ENCODE measurements around the gene SYTL2. TPM values are rescaled to one million over a fixed set of nuclear protein-coding genes. Genes with fewer than 3 reads are reported as not detected.

The SYTL2 gene
- total and polyA plus RNA-seq, 8 donors: 5.4 to 391 (median 188) TPM

- TF ChIP-seq EP300 (IDR thresholded peaks at IDR 0.05): no peak
- no peak for TF ChIP-seq POLR2A (IDR thresholded peaks at IDR 0.05)
- TF ChIP-seq CTCF (IDR thresholded peaks at IDR 0.05): no peak
- TF ChIP-seq POLR2AphosphoS5 (IDR thresholded peaks at IDR 0.05): no peak
- Histone ChIP-seq H3K27me3 (no peaks in the 10 kb centered on the region), H3K27ac (no peak overlapping the region), H3K9me3 (no peaks in the 10 kb centered on the region), H3K4me3 (no peak overlapping the region), H3K4me1 (peaks cover 13 to 51% (median 31%) of the 10 kb centered on the region in 4 donors), H3K36me3 (peaks cover 6 to 66% (median 60%) of the 10 kb centered on the region in 4 donors)
- intact Hi-C loops (cut with DNase I; ENCODE audit: low total_unique reads): no loop called here
- WGBS, 5 donors: 40 to 62% (median 48%) methylated on average over 3 of the region's 3 CpGs
- no peak for DNase-seq
Measured at GRCh38 chr11:85652786-85653447, 158.0 kb downstream of the SYTL2 start.

GRCh38 chr11:85651118-85651517 is 159.8 kb downstream of the SYTL2 start:
- no peak overlapping the region for H3K4me3 ChIP-seq
- no peak for TF ChIP-seq POLR2AphosphoS5 (IDR thresholded peaks at IDR 0.05)
- no peak for TF ChIP-seq CTCF (IDR thresholded peaks at IDR 0.05)
- no peak for TF ChIP-seq POLR2A (IDR thresholded peaks at IDR 0.05)
- no peak for TF ChIP-seq EP300 (IDR thresholded peaks at IDR 0.05)
- H3K36me3 ChIP-seq: peaks cover 6 to 48% (median 42%) of the 10 kb centered on the region in 4 donors
- DNase-seq: no peak
- H3K4me1 ChIP-seq: peaks cover 13 to 48% (median 32%) of the 10 kb centered on the region in 4 donors
- no peak overlapping the region for H3K27ac ChIP-seq
- no peaks in the 10 kb centered on the region for H3K9me3 ChIP-seq
- H3K27me3 ChIP-seq: no peaks in the 10 kb centered on the region
- intact Hi-C loops (cut with DNase I; ENCODE audit: low total_unique reads): no loop called here
- WGBS, 5 donors: 73 to 92% (median 81%) methylated on average over 1 of the region's 1 CpG

GRCh38 chr11:85647604-85648299 is 163.2 kb downstream of the SYTL2 start, which contains the start of gene TMEM126A:
Gene TMEM126A (plus strand): TSS chr11:85647967. CDS start chr11:85650256, 2,289 bp downstream.
- H3K9me3 ChIP-seq: no peaks in the 10 kb centered on the region
- peak within 1 kb of the TSS; percentile 62 to 67 (median 66) for H3K4me3 ChIP-seq
- H3K36me3 ChIP-seq: peaks cover 0 to 15% (median 12%) of the 10 kb centered on the region in 4 donors
- TF ChIP-seq POLR2A (IDR thresholded peaks at IDR 0.05) (peak in 2 of 4 donors; percentile 6 to 72), POLR2AphosphoS5 (IDR thresholded peaks at IDR 0.05) (peak; percentile 73 to 94 (median 90)), CTCF (IDR thresholded peaks at IDR 0.05) (no peak), EP300 (IDR thresholded peaks at IDR 0.05) (no peak)
- H3K4me1 ChIP-seq: peaks cover 13 to 35% (median 27%) of the 10 kb centered on the region in 4 donors
- DNase-seq: peak; percentile 92 to 97
- intact Hi-C loops (cut with DNase I; ENCODE audit: low total_unique reads): no loop called here
- peak within 1 kb of the TSS; percentile 72 to 91 (median 85) for H3K27ac ChIP-seq
- 0% methylated on average over 25 to 33 of the region's 33 CpGs for WGBS, 5 donors
- peaks cover 0 to 8% (median 0%) of the 10 kb centered on the region in 3 donors for H3K27me3 ChIP-seq

- DNase-seq: no peak
- 15 to 29% (median 20%) methylated on average over 2 of the region's 2 CpGs for WGBS, 5 donors
- intact Hi-C loops (cut with DNase I; ENCODE audit: low total_unique reads): no loop called here
- H3K27me3 ChIP-seq: peaks cover 0 to 9% (median 0%) of the 10 kb centered on the region in 3 donors
- H3K4me1 ChIP-seq: peaks cover 13 to 34% (median 26%) of the 10 kb centered on the region in 4 donors
- peak overlapping the region in 4 of 5 donors; percentile 80 to 91 (median 88) for H3K27ac ChIP-seq
- H3K9me3 ChIP-seq: no peaks in the 10 kb centered on the region
- H3K4me3 ChIP-seq: peak overlapping the region; percentile 62 to 67 (median 66)
- peaks cover 0 to 15% (median 11%) of the 10 kb centered on the region in 4 donors for H3K36me3 ChIP-seq
- TF ChIP-seq CTCF (IDR thresholded peaks at IDR 0.05) (no peak), POLR2A (IDR thresholded peaks at IDR 0.05) (no peak)
Measured at GRCh38 chr11:85647078-85647477, 163.9 kb downstream of the SYTL2 start.

Data from stomach (tissue), 9 donors.